HG03135 (cell line): Measurements from ENCODE around the gene FAM229B.
A peak's percentile ranks its signal among the peaks of the same experiment; 100 is the strongest.
"Not testable (repeated sequence)": the region's sequence is repeated elsewhere in the genome, so short reads cannot be mapped to it uniquely, and the experiment has no call there.

Experiments used
- ATAC-seq: cut with Tn5 transposase; IDR thresholded peaks from one replicate; pipeline ENCODE4 v1.9.1; 2021; ENCODE audit warnings: mild to moderate bottlenecking, moderate library complexity; ENCODE audit not compliant: unreplicated experiment

Gene FAM229B

GRCh38 chr6:112062966-112063365 is 24.4 kb upstream of the FAM229B start:
- ATAC-seq = no peak

GRCh38 chr6:112065426-112065986 is 21.9 kb upstream of the FAM229B start:
- ATAC-seq = no peak

- no peak for ATAC-seq
These were observed 20.8 kb upstream of the FAM229B start for GRCh38 chr6:112066606-112067005.

- no peak for ATAC-seq
These were observed 5.8 kb upstream of the FAM229B start for GRCh38 chr6:112081569-112081968.

DNA sequence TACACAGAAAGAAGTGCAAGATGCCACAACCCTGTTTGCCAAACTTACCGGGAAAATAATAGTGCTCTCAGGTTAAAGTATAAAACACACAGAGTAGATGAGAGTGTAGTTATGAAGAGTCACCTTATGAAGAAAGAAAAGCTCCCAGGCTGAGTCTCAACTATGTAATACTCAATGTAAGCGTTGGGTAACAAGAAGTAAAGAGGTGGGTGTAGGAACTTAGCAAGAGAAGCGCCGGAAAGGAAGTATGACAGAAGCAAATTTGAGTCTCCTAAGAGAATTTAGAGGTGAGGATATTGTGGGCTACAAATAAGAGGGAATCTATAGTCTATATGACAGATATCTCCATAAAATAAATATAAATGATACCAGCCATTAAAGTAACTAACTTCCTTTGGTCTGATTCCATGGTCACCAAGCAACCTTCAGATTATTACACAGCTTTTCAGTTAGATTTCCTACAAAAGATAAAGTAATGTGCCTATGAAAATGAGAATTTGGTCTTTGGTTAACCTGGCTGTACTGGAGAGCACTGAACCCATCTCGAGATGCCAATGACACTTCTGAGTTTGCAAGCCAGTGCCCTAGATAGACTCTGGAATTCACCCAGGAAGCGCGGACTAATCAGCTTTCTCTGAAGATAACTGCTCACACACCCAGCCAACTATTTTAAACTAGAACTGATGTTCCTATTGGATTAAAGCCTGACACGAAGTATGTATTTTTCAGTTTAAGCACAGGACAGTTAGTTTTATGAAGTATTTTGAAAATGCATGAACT is 1.9 kb upstream of the FAM229B start:
- ATAC-seq = no peak

DNA sequence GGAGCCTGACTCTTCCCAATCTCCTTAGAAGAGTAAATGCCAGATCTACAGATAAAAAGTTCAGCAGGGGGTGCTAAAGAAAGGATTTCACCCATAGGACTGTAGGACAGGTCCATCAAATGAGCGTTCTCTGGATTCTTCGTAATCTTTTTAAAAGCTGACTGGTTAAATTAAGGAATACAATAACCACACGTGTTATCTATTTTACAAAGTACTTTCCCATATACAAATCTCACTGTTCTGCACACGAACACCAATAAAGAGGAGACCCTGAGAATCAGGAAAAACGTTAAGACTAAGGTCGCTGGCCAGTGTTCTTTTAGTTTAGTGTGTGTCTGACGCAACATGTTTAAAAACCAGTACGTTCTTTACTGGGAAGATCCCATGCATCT is 651 bp upstream of the FAM229B start:
- peak; percentile 17 for ATAC-seq

DNA sequence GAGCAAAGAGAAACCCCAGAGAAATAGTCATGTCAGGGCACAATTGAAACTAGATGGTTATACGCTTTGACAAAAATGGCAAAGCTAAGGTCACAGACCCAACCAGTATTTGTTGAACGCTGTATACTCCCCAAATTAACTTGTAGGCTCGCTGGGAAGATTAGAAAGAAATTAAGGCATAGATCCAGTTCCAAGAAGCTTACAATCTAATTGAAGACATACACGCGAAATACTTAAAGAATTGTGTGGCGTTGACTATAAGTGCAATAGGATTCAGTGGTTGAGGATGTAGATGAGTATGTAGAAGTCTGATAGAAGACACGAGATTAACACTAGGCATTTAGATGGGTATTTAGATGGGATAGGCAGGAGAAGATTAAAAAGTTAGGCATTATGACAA is 525 bp downstream of the FAM229B start:
- ATAC-seq = no peak

GRCh38 chr6:112096901-112097300 is 9.5 kb downstream of the FAM229B start:
- no peak for ATAC-seq

GRCh38 chr6:112100561-112100960 is 13.2 kb downstream of the FAM229B start:
- no peak for ATAC-seq

- not testable (repeated sequence) for ATAC-seq
These were observed 18.6 kb downstream of the FAM229B start for GRCh38 chr6:112106026-112106425.

DNA sequence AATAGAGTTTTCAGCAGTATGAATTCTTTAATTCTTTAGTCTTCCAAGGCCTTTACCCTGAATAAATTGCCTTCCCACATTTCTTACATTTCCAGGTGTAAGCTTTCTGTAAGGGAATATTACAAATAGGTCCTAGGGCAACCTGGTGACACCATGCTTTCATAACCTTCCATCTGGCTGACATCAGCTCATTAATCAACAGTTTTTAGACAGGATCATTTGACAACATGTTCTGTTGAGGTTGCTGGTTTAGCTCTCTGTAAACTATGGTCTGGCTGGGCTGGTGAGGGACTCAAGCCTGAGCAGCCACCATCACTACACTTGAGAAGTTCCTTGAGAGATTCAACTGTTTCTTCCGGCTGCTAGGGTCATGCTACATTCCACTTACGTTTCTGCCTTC is 19.2 kb downstream of the FAM229B start:
- no peak for ATAC-seq

GRCh38 chr6:112109262-112109661 is 21.9 kb downstream of the FAM229B start:
- no peak for ATAC-seq

DNA sequence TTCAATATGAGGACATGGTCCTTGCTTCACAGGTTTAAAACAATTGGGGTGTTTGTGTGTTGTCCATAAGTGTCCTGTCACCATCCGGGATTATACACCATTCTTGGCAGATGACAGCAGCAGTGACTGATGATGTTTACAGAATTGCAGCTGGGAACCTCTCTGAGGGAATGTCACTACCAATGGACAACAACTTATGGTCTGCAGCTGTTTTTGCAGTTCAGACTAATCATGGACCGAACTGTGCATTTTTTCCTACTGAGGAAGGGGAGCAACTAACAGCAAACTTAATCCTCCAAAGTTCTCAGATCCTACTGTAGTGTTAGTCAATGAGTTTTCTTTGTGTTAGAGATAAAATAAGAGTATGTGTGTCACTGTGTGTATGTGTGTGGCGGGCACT is 26.0 kb downstream of the FAM229B start:
- no peak for ATAC-seq

- ATAC-seq = no peak
These were observed 26.5 kb downstream of the FAM229B start for GRCh38 chr6:112113918-112114317.

DNA sequence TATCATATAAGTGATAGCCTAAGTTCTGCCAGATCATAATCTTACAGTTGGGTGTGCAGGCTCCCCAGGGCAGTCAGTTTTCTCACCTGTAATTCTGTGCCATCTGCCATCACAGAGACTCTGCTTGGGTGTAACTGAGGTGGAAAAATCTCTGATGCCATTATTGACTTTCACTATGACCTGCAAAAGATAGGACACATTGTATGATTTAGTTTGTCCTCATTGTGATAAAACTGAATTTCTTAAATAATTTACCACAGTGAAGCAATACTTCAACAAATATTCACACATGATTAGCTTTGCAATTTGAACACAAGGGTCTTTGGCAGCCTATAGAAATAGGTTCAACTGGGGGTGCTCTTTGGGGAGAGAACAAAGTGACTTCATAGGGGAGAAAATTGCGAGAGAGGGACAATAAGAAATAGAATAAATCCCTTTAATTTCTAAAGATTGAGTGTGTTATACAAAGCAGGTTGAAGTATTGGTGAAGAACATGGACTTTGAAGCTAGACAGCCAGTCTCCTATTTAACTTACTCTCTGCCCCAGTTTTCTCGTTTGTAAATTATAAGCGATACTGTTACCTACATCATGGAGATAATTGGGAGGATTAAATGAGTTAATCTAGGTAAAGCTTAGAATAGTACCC is 27.3 kb downstream of the FAM229B start:
- no peak for ATAC-seq

DNA sequence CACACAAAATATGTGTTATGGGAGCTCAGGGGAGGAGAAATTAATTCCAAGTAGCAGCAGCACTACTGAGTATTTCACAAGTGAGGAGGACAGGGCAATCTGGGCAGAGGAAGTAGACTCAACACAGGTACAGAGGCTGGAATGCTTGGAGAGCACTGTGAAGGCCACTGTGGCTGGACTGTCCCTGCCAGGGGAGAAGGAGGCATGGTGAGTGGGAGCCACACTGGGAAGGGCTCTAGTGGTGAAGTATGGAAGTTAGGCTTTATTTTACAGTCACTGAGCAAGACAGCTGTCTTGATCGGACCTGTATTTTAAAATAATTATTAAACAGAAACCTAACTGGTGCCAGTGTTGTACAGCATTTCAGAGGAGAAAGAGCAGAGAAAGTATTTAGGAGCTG is 28.8 kb downstream of the FAM229B start:
- ATAC-seq = no peak

DNA sequence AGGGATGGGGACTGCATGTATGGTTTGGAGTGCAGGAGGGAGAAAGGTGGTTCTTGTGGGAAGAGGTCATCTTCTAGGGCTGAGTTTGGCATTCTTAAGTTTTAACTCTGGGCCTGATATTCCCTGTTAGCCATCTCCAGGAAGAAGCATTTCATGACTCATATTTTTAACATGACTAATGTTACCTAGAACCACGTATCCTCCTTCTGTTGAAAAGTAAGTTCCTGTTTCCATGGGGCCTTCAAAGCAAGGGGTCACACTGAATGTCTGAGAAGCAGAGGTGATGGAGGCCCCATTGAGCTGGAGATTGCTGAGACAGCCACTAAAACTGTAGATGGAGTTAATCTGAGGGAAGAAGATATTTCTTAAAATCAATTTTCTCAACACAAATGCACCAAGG is 30.2 kb downstream of the FAM229B start:
- no peak for ATAC-seq

DNA sequence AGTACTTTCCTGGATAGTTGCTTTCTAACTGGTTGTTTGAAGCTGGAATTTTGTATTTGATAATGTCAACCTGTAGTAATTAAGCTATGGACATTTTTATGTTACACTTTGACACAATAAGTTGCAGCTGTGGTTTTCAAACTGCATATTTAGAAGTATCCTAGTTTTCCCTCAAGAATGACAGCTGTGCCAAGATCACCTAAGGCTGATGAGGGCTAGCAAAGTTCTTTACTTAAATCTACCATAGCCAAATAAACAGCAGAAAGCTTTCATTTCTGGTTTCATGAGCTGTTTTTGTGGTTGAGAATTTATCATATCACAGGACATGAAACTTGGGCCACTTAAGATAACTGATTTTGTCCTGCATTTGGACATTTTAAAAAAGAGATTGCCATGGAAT is 30.6 kb downstream of the FAM229B start:
- no peak for ATAC-seq

GRCh38 chr6:112122756-112123155 is 35.4 kb downstream of the FAM229B start:
- no peak for ATAC-seq

GRCh38 chr6:112123982-112124381 is 36.6 kb downstream of the FAM229B start:
- no peak for ATAC-seq

GRCh38 chr6:112128208-112128607 is 40.8 kb downstream of the FAM229B start:
- no peak for ATAC-seq

GRCh38 chr6:112130878-112131277 is 43.5 kb downstream of the FAM229B start:
- no peak for ATAC-seq
